GM12801 (cell line): ENCODE data around the gene ATP1A2.

ENCODE experiments used
- TF ChIP-seq, protein P1 (sequence below): IDR thresholded peaks from one replicate; pipeline ENCODE4 v1.5.1; 2011; ENCODE audit warnings: control low read depth; ENCODE audit not compliant: insufficient read length; ENCODE audit errors: extremely low read depth

Gene ATP1A2

DNA sequence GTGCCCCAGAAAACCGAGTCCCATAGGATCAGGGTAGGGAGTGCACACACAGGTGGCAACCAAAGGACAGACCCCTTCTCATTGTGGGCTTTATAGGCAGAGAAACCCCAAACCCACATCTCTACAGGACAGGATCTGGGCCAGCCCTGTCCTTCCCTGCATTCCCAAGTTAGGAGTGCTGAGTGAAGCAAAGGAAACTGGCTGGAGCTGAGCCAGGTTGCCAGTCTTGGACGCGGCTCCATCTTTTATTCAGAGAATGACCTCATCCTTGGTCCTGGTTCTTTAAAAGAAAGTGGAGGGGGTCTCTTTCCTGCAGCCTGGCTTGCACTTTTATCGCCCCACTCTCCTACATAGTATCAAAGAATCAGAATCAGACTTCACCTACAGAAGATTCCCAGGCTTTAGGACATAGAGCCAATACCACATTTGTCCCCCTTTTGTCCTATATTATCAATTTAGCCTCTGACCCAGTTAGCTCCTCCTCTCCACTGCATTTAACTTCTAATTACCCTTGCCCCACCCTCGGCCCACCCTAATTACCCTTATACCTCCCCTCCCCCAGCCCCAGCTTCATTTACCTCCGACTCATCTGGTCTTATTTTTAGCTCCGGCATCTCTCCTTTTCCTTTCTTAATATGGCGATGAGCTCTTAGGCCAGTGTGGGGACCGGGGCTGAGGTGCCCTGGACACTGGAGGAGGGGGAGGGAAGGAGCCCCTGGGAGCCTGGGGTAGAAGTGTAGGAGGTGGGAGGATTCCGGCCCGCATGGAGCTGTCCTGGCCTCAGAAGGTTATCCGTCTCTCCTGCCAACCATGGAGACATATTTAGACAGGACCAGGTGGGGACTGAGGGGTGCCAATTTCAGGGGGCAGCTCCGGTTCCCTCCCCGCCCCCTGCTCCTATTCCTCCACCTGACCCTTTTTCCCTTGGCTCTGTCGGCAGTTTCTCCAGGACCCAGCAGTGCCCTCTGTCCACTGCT lies 74.4 kb downstream of the ATP1A2 start, which contains the start of gene CASQ1:
Gene CASQ1, plus strand, starts transcription at position 927 of the 977 bp plus-strand sequence. CDS start 177 bp downstream, outside the sequence.
- TF ChIP-seq, protein P1, sequence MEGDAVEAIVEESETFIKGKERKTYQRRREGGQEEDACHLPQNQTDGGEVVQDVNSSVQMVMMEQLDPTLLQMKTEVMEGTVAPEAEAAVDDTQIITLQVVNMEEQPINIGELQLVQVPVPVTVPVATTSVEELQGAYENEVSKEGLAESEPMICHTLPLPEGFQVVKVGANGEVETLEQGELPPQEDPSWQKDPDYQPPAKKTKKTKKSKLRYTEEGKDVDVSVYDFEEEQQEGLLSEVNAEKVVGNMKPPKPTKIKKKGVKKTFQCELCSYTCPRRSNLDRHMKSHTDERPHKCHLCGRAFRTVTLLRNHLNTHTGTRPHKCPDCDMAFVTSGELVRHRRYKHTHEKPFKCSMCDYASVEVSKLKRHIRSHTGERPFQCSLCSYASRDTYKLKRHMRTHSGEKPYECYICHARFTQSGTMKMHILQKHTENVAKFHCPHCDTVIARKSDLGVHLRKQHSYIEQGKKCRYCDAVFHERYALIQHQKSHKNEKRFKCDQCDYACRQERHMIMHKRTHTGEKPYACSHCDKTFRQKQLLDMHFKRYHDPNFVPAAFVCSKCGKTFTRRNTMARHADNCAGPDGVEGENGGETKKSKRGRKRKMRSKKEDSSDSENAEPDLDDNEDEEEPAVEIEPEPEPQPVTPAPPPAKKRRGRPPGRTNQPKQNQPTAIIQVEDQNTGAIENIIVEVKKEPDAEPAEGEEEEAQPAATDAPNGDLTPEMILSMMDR, result no peak

DNA sequence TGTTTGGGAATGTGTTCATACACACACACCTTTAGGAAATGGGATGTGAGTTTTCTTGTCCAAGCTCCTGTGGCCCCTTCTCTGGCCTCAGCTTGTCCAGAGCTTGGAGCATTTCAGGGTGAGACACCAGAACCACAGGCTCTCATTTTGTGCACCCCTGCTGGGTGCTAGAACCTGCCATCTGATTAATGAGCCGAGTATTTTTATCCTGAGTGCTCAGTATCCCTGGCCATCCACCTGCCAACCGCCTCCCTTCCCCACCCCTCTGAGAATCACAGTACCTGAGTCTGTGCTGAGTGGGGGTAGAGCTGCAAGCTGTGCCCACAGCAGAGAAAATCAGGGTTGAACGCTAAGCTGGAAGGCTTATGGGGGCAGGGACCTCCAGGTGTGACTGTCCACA lies 76.2 kb downstream of the ATP1A2 start:
- TF ChIP-seq, protein P1, result no peak

DNA sequence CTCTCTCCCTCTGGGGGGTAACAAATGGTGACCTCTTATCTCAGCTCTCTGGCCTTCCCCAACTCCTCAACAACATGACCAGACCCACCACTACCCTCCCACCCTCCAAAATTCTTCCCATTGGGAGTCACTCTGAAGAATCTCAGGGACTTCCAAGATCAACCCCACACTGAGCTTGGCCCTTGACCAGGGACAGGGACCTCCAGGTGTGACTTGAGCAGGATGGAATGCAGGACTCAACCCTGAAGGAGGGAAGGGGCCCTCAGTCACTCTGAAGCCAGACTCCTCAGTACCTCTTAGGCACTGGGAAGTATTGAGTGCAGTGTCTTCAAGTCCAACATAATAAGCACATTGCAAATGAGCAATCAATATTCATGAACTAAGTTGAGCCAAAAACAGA lies 76.7 kb downstream of the ATP1A2 start:
- TF ChIP-seq, protein P1, result no peak
